Measurements from ENCODE around the gene BLM.

The BLM gene

DNA sequence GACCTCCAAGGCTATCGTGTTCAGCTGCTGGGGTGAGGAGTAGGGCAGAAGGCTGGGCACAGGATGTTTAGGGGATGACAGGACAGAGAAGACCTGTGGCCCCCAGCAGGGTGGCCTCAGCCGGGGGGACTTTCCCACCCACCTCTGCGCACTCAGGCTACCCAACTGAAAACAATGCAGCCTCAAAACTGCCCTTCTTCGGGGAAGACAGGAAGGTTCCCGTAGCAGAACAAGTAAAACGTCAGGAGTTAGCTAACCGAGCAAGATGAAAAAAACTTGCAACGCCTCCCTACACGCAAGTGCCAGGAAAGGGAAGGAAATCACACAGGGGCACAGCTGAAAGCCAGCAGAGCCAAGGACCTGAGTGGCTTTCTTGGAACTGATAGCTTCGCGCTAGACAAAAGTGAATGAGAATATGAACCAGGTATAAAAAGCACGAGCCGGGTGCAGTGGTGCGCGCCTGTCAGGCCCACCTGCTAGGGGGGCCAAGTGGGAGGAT is 112.8 kb downstream of the BLM start:
- H3K4me3 ChIP-seq (ENCODE audit: control insufficient read depth, low read depth, low read length), result no peak overlapping the region
- DNase-seq (ENCODE audit: low read depth), result no peak
- no peak for TF ChIP-seq CTCF (conservative IDR thresholded peaks at IDR 0.05; ENCODE audit: control insufficient read depth, insufficient read depth, low read depth, low read length)

- no peak for TF ChIP-seq CTCF (conservative IDR thresholded peaks at IDR 0.05; ENCODE audit: control insufficient read depth, insufficient read depth, low read depth, low read length)
- no peak overlapping the region for H3K4me3 ChIP-seq (ENCODE audit: control insufficient read depth, low read depth, low read length)
- no peak for DNase-seq (ENCODE audit: low read depth)
Observed at GRCh38 chr15:90834626-90835025, 117.5 kb downstream of the BLM start.

GRCh38 chr15:90836296-90836871 is 119.2 kb downstream of the BLM start:
- DNase-seq (ENCODE audit: low read depth), result peak; percentile 79
- TF ChIP-seq CTCF (conservative IDR thresholded peaks at IDR 0.05; ENCODE audit: control insufficient read depth, insufficient read depth, low read depth, low read length), result no peak
- H3K4me3 ChIP-seq (ENCODE audit: control insufficient read depth, low read depth, low read length), result no peak overlapping the region

DNA sequence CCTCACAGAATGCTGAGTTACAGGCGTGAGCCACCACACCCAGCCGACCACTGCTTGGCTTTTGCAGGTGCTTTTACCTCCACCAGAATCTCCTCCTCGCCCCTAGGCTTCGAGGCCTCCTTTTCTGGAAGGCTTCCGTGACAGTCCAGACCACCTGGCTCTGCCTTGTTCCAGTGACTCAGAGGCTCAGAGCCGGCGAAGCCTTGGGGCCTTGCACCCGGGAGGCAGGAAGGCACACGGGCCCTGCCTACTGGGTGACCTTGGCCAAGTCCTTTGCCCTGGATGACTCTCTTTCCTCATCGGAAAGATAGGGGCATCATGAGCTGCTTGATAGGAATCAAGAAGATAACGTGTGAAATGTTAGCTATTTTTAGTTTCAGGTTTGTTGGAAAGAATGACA is 119.9 kb downstream of the BLM start:
- TF ChIP-seq CTCF (conservative IDR thresholded peaks at IDR 0.05; ENCODE audit: control insufficient read depth, insufficient read depth, low read depth, low read length), result no peak
- DNase-seq (ENCODE audit: low read depth), result no peak
- no peak overlapping the region for H3K4me3 ChIP-seq (ENCODE audit: control insufficient read depth, low read depth, low read length)

- no peak for TF ChIP-seq CTCF (conservative IDR thresholded peaks at IDR 0.05; ENCODE audit: control insufficient read depth, insufficient read depth, low read depth, low read length)
- DNase-seq (ENCODE audit: low read depth), result no peak
- H3K4me3 ChIP-seq (ENCODE audit: control insufficient read depth, low read depth, low read length), result no peak overlapping the region
Observed at GRCh38 chr15:90838139-90838538, 121.0 kb downstream of the BLM start.

- no peak for DNase-seq (ENCODE audit: low read depth)
- no peak overlapping the region for H3K4me3 ChIP-seq (ENCODE audit: control insufficient read depth, low read depth, low read length)
- no peak for TF ChIP-seq CTCF (conservative IDR thresholded peaks at IDR 0.05; ENCODE audit: control insufficient read depth, insufficient read depth, low read depth, low read length)
Observed at GRCh38 chr15:90838544-90838943, 121.4 kb downstream of the BLM start.
